Activated CD4-positive, alpha-beta T cell treated with anti-CD3 and anti-CD28 coated beads, Interleukin-2, amount 50 U/mL, for 48 hours (primary cell): ENCODE data around the gene USF3.
"Not testable (repeated sequence)": the region's sequence is repeated elsewhere in the genome, so short reads cannot be mapped to it uniquely, and the experiment has no call there.

ENCODE experiments used
- DNase-seq, 2 experiments: peaks; one replicate each; pipeline ENCODE4 v3.0.0-alpha.2; 2020

USF3 gene

GRCh38 chr3:113648524-113648923, 47.9 kb downstream of the USF3 start:
- DNase-seq = no peak

GRCh38 chr3:113643583-113643982, 52.9 kb downstream of the USF3 start:
- no peak for DNase-seq

- DNase-seq = no peak
Measured at GRCh38 chr3:113638910-113639309, 57.5 kb downstream of the USF3 start.

GRCh38 chr3:113637756-113638155, 58.7 kb downstream of the USF3 start:
- DNase-seq = no peak

- DNase-seq = not testable (repeated sequence)
Measured at GRCh38 chr3:113636034-113636433, 60.4 kb downstream of the USF3 start.

- DNase-seq = no peak
Measured at GRCh38 chr3:113634782-113635474, 61.5 kb downstream of the USF3 start.

- no peak for DNase-seq
Measured at GRCh38 chr3:113631573-113631972, 64.9 kb downstream of the USF3 start.

GRCh38 chr3:113630956-113631542, 65.4 kb downstream of the USF3 start:
- DNase-seq = no peak

GRCh38 chr3:113629584-113630421, 66.6 kb downstream of the USF3 start:
- DNase-seq = no peak

GRCh38 chr3:113628788-113629187, 67.7 kb downstream of the USF3 start:
- no peak for DNase-seq

GRCh38 chr3:113628316-113628715, 68.1 kb downstream of the USF3 start:
- no peak for DNase-seq

- no peak for DNase-seq
Measured at GRCh38 chr3:113626503-113627371, 69.7 kb downstream of the USF3 start.

- DNase-seq = no peak
Measured at GRCh38 chr3:113625834-113626233, 70.6 kb downstream of the USF3 start.

- no peak for DNase-seq
Measured at GRCh38 chr3:113623811-113624210, 72.6 kb downstream of the USF3 start.

- DNase-seq = no peak
Measured at GRCh38 chr3:113623324-113623723, 73.1 kb downstream of the USF3 start.

GRCh38 chr3:113620091-113620490, 76.4 kb downstream of the USF3 start:
- no peak for DNase-seq

- no peak for DNase-seq
Measured at GRCh38 chr3:113617726-113618125, 78.7 kb downstream of the USF3 start.

GRCh38 chr3:113615976-113616375, 80.5 kb downstream of the USF3 start:
- DNase-seq = no peak

- no peak for DNase-seq
Measured at GRCh38 chr3:113614402-113614801, 82.0 kb downstream of the USF3 start.

- DNase-seq = no peak
Measured at GRCh38 chr3:113607219-113607596, 89.2 kb downstream of the USF3 start.

GRCh38 chr3:113606539-113607218, 89.8 kb downstream of the USF3 start:
- peak; percentile 32 to 36 for DNase-seq

GRCh38 chr3:113602836-113603235, 93.6 kb downstream of the USF3 start:
- DNase-seq = no peak
